Left lung (tissue), 10 donors: ENCODE results near the gene ZKSCAN8. TPM values are rescaled to one million over a fixed set of nuclear protein-coding genes. Genes with fewer than 3 reads are reported as not detected.

Source experiments
- ATAC-seq: fragments of 200-7000 bp; cut with Tn5 transposase; one replicate; pipeline ENCODE4 v1.9.1; 2020; ENCODE audit warnings: moderate library complexity
- DNase-seq, 4 donors: peaks; one replicate each; pipeline ENCODE4 v3.0.0-alpha.2; 2013 to 2020
- H3K27ac ChIP-seq, 2 donors: fragments of 200-600 bp; sonication (generic) in 1 of 2; one replicate each; pipeline versions ENCODE4 v1.5.0 to v1.8.0; 2020 to 2021
- H3K27me3 ChIP-seq, 2 donors: fragments of 200-600 bp; sonication (generic) in 1 of 2; one replicate each; pipeline versions ENCODE4 v1.5.0 to v1.8.0; 2020 to 2021
- H3K36me3 ChIP-seq, 2 donors: fragments of 200-600 bp; sonication (generic) in 1 of 2; one replicate each; pipeline versions ENCODE4 v1.5.0 to v1.8.0; 2020 to 2021
- H3K4me1 ChIP-seq, 2 donors: fragments of 200-600 bp; one replicate each; pipeline ENCODE4 v1.8.0; 2021
- H3K4me3 ChIP-seq, 2 donors: fragments of 200-600 bp; sonication (generic) in 1 of 2; one replicate each; pipeline versions ENCODE4 v1.5.0 to v1.8.0; 2020 to 2021; ENCODE audit warnings: mild to moderate bottlenecking in 1 of 2
- H3K9me3 ChIP-seq, 2 donors: fragments of 200-600 bp; sonication (generic) in 1 of 2; one replicate each; pipeline versions ENCODE4 v1.5.0 to v1.8.0; 2020 to 2021
- intact Hi-C, 2 donors: fragments of 100-400 bp; cut with DNase I; formaldehyde crosslinking; loops; one replicate each; pipeline versions ENCODE4 v1.11.2 to v1.14.2; 2022
- polyA plus RNA-seq, 6 donors: library from polyadenylated mRNA; unstranded; fragments of 120-200 nt; gene quantifications; one replicate each; pipeline ENCODE4 v1.2.1, GENCODE V29; 2013; ENCODE audit not compliant: insufficient read length in 6 of 6
- total RNA-seq, 2 donors: library from RNA; stranded (reverse); fragmentation: NEBNext Ultra II Directional; extraction: Animal tissue kit (Norgen Biotek cat#: 25700); gene quantifications; one replicate each; pipeline ENCODE4 v1.2.1, GENCODE V29; 2021
- TF ChIP-seq, protein P1 (sequence below), 2 donors: fragments of 200-600 bp; sonication (generic) in 1 of 2; IDR thresholded peaks; one replicate each; pipeline versions ENCODE4 v1.5.0 to v1.8.0; 2021; ENCODE audit warnings: antibody characterized with exemption in 2 of 2
- donor health status: DM: no; HTN: yes; CAD: no.
- donor health status: DM: no; HTN: no; CAD: no.

Gene ZKSCAN8
- total and polyA plus RNA-seq, 8 donors = 14.1 to 50.2 (median 44.7) TPM

GRCh38 chr6:28200020-28200419 is 58.3 kb downstream of the ZKSCAN8 start:
- no peak for ATAC-seq
- Histone ChIP-seq H3K9me3 (peaks cover 0 to 16% of the 10 kb centered on the region in 2 donors), H3K27me3 (peaks cover 12 to 52% of the 10 kb centered on the region in 2 donors), H3K4me3 (no peak overlapping the region), H3K27ac (no peak overlapping the region), H3K4me1 (no peaks in the 10 kb centered on the region), H3K36me3 (no peaks in the 10 kb centered on the region)
- intact Hi-C loops = no loop called here
- TF ChIP-seq, protein P1, sequence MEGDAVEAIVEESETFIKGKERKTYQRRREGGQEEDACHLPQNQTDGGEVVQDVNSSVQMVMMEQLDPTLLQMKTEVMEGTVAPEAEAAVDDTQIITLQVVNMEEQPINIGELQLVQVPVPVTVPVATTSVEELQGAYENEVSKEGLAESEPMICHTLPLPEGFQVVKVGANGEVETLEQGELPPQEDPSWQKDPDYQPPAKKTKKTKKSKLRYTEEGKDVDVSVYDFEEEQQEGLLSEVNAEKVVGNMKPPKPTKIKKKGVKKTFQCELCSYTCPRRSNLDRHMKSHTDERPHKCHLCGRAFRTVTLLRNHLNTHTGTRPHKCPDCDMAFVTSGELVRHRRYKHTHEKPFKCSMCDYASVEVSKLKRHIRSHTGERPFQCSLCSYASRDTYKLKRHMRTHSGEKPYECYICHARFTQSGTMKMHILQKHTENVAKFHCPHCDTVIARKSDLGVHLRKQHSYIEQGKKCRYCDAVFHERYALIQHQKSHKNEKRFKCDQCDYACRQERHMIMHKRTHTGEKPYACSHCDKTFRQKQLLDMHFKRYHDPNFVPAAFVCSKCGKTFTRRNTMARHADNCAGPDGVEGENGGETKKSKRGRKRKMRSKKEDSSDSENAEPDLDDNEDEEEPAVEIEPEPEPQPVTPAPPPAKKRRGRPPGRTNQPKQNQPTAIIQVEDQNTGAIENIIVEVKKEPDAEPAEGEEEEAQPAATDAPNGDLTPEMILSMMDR (IDR thresholded peaks at IDR 0.05) = no peak
- no peak for DNase-seq

- no peak overlapping the region for H3K27ac ChIP-seq
- no peaks in the 10 kb centered on the region for H3K36me3 ChIP-seq
- TF ChIP-seq, protein P1 (IDR thresholded peaks at IDR 0.05) = no peak
- H3K4me3 ChIP-seq = no peak overlapping the region
- peaks cover 0 to 6% of the 10 kb centered on the region in 2 donors for H3K9me3 ChIP-seq
- H3K4me1 ChIP-seq = peaks cover 0 to 14% of the 10 kb centered on the region in 2 donors
- intact Hi-C loops = no loop called here
- peaks cover 40 to 74% of the 10 kb centered on the region in 2 donors for H3K27me3 ChIP-seq
- ATAC-seq (no peak), DNase-seq (no peak)
These were observed 61.5 kb downstream of the ZKSCAN8 start for GRCh38 chr6:28203201-28203600.

- ATAC-seq (no peak), DNase-seq (no peak)
- Histone ChIP-seq H3K27me3 (peaks cover 67 to 92% of the 10 kb centered on the region in 2 donors), H3K27ac (no peak overlapping the region), H3K36me3 (no peaks in the 10 kb centered on the region), H3K4me3 (no peak overlapping the region), H3K9me3 (peaks cover 0 to 6% of the 10 kb centered on the region in 2 donors), H3K4me1 (peaks cover 0 to 17% of the 10 kb centered on the region in 2 donors)
- intact Hi-C loops = no loop called here
- TF ChIP-seq, protein P1 (IDR thresholded peaks at IDR 0.05) = no peak
These were observed 64.2 kb downstream of the ZKSCAN8 start for GRCh38 chr6:28205879-28206278.

- H3K9me3 ChIP-seq = peaks cover 0 to 6% of the 10 kb centered on the region in 2 donors
- TF ChIP-seq, protein P1 (IDR thresholded peaks at IDR 0.05) = no peak
- H3K36me3 ChIP-seq = no peaks in the 10 kb centered on the region
- no peak for DNase-seq
- intact Hi-C loops = no loop called here
- no peak for ATAC-seq
- H3K4me3 ChIP-seq = no peak overlapping the region
- peaks cover 0 to 17% of the 10 kb centered on the region in 2 donors for H3K4me1 ChIP-seq
- no peak overlapping the region for H3K27ac ChIP-seq
- peaks cover 73 to 92% of the 10 kb centered on the region in 2 donors for H3K27me3 ChIP-seq
These were observed 64.8 kb downstream of the ZKSCAN8 start for GRCh38 chr6:28206527-28206926.

- Histone ChIP-seq H3K4me3 (peak overlapping the region in 1 of 2 donors; percentile 27), H3K36me3 (no peaks in the 10 kb centered on the region), H3K27me3 (peaks cover 78 to 92% of the 10 kb centered on the region in 2 donors), H3K9me3 (peaks cover 0 to 6% of the 10 kb centered on the region in 2 donors), H3K27ac (peak overlapping the region in 1 of 2 donors; percentile 7), H3K4me1 (peaks cover 0 to 18% of the 10 kb centered on the region in 2 donors)
- ATAC-seq (peak; percentile 82), DNase-seq (peak in 1 of 4 donors; percentile 30)
- TF ChIP-seq, protein P1 (IDR thresholded peaks at IDR 0.05) = no peak
- intact Hi-C loops = no loop called here
These were observed 65.3 kb downstream of the ZKSCAN8 start for GRCh38 chr6:28206928-28207509.
